Muscle of back (tissue), 11 donors: ENCODE results near the gene GATAD2A. TPM values are rescaled to one million over a fixed set of nuclear protein-coding genes. Genes with fewer than 3 reads are reported as not detected.

Source experiments
- DNase-seq, 3 donors: peaks; one replicate each; pipeline versions ENCODE4 v3.0.0 to v3.0.0-alpha.2; 2013
- polyA plus RNA-seq, 10 donors: library from polyadenylated mRNA; unstranded; fragments of 120-200 nt; gene quantifications; one replicate each; pipeline ENCODE4 v1.2.1, GENCODE V29; 2013; ENCODE audit not compliant: insufficient read length in 10 of 10

GATAD2A gene
- polyA plus RNA-seq, 10 donors: 44.1 to 57.1 (median 47.3) TPM

DNA sequence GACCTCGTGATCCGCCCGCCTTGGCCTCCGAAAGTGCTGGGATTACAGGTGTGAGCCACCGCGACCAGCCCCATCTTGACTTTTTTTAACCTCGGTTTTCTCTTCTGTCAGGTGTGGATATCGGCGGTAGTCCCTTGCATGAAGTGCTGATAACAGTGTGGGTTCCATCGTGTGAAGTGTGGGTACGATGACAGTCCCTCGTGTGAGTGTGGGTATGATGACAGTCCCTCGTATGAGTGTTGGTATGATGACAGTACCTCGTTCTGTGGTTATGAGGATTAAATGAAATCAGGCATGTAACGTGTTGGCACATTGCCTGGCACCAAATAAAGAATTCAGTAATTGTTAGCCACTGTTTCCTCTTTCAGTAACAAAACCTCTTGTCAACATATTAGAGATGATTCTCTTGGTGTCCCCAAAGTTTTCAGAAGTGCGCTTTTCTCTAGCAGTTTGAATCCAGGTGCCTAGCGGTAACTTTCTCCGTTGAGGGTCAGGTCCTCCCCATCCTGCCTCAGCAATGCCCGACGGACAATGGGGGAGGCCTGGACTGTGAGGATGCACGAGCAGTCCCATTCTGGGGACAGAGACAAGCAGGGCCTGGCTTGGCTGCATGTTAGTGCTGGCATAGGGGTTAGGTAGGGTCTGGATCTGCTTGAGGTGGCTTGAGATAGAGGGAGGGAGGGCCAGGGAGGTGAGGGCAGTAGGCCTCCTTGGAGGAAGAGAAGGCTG, 15.3 kb downstream of the GATAD2A start:
- peak in 1 of 3 donors; percentile 39 for DNase-seq

DNA sequence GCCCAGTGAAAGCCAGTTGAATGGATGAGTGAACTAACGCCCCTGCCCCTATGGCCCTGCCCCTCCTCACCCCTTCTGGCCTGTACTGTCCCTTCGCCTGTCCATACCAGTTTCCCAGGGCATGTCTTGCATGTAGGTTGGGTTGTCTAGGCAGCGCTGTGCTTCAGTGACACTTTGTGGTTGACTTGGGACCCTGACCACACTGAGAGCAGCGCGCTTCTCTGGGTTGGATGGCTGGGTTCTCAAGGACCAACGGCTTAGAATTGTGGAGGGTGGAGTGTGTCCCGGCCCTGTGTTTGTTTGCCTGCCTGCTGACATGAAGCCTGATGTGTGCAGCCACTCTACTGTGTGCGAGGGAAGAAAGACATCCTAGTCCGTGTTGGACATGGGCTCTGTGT, 15.8 kb downstream of the GATAD2A start:
- DNase-seq: no peak

DNA sequence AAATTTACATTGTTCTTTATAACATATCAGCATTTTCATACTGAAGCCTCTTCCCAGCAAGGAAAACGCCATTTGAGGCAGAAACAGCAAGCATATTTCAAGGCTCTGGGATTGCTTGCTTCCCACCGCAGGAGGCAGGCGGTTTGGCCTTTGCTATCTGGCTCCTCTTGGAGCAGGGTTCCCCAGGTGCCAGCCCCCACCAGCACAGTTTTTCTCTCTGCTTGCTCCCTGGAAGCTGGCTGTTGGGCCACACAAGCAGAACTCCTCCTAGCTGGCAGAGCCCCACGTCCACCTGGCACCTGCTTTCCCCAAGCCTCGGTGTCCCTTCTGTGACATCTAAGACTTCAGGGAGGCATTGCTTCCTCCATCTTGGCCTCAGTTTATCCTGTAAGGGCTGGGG, 16.7 kb downstream of the GATAD2A start:
- DNase-seq: no peak

DNA sequence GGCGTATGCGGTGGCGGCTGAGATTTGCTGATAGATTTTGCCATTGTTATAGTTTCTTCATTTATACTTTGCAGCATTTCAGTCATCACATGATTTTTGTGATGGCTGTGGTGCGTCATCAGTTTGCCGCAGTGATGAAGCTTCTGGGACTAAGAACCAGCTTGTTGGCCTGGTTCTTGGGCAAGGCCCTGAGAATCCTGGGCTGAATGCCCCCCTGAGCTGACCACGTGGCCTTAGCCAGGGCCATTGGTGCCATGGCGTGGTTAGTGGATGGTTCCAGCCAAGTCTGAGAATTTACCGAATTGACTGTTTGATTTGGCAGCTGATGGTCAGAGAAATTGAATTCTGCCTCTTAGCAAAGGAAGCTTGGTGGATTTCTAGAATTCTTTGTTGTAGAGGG, 17.8 kb downstream of the GATAD2A start:
- no peak for DNase-seq

DNA sequence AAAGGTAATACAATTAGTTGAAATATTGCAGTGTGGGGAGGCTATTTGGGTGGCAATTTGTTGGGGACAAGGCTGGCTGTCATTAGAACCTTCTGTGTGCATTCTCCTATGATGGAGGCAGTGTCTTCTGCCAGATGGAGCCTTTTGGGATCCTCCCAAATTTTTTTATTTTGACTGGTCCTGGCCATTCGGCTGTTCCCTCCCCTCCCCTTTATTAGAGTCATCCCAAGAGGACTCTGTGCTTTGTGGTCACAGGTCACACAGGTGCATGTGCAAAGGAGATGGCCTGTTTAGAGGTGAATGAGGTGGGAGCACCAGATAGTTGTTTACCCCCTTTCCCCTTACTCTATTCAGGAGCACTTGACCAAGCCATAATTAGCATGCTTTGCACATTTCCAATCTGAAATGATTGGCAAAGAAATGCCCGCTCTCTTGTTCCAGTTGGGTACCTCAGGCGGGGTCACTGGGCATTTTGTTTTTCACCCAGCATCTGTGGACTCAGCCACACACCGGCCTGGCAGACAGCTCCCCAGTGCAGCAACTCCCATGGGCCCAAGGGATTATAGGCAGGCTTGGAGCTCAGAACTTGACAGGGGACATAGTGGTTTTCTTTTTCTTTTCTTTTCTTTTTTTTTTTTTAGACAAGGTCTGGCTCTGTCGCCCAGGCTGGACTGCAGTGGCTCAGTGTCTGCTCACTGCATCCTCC, 19.8 kb downstream of the GATAD2A start:
- DNase-seq: no peak

- DNase-seq: no peak
Measured at GRCh38 chr19:19426216-19426615, 20.7 kb downstream of the GATAD2A start.

- DNase-seq: no peak
Measured at GRCh38 chr19:19426799-19427198, 21.3 kb downstream of the GATAD2A start.

GRCh38 chr19:19427302-19427701, 21.8 kb downstream of the GATAD2A start:
- no peak for DNase-seq

GRCh38 chr19:19427944-19428343, 22.5 kb downstream of the GATAD2A start:
- DNase-seq: no peak

- no peak for DNase-seq
Measured at GRCh38 chr19:19428746-19429145, 23.3 kb downstream of the GATAD2A start.

DNA sequence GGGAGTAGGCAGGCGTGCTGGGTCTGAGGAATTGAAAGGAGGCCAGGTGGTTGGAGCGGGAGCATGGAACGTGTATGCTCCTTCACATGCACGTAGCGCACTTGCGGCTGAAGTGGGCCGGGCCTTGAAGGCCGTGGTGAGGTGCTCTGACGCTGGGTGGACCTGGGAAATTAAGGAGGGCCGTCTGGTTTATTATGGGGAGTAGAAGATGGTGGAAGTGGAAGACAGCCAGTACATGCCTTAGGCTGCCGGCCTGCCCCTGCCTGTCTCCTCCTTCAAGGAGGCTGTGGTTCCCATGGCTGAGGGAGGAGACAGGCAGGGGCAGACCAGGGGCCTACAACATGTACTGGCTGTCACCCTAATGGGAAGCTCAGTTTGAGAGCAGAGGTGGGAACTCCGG, 23.9 kb downstream of the GATAD2A start:
- DNase-seq: no peak

DNA sequence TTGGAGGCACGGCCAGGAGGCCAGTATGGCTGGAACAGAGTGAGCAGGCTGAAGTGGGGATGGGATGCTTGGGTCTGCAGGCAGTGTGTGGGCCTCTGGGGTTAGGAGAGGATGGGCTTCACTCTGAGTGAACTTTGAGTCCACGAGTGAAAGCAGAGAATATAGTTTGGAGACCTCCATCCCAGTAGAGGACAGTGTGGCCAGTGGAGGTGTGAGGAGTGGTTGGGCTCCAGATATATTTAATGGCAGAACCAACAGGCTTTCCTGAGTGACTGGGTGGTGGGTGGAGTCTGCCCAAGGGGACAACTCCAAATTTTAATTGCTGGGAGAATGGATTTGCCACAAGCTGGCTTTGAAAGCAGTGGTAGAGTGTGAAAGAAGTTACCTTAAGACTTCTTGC, 27.3 kb downstream of the GATAD2A start:
- no peak for DNase-seq

DNA sequence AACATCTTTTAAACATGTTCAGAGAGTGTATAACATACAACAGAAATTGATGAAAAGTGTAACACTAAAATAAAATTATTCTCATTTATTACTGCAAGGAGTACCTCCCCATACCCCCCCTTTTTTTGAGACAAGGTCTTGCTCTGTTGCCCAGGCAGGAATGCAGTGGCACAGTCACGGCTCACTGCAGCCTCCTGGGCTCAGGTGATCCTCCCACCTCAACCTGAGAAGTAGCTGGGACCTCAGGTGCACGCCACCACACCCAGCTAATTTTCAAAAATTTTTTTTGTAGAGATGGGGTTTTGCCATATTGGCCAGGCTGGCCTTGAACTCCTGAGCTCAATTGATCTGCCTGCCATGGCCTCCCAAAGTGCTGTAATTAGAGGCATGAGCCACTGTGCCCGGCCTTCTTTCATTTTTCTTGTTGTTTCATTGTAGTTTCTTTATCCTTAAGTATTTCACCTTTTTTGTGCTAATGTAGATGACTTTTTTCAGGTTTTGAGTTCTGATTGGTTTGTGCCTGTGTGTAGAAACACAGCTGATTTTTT, 28.3 kb downstream of the GATAD2A start:
- DNase-seq: no peak

DNA sequence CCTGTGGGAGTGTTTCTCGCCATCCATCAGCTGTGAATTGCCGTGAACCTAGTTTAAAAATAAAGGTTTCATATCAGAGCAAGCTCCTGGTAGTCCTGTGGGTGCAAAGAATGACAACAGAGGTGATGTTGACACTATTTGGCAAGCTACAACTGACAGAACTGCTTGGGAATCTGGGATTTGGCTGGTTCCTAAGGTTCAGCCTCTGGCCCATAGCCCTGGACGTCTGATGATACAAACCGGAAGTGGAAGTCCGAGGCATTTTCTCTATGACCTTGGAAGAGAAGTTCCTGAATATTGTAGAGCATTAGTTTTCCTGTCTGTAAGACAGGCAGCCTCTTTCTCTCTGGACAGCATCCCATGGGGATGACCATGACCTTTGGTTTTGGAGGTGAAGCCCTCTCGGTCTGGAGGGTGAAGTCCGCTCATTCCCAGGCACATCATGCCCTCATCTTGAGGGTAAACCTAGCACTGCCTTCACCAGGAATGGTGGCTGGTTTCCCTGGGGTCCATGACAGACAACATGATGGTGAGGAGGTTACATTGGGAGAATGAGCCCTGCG, 29.1 kb downstream of the GATAD2A start:
- peak in 1 of 3 donors; percentile 57 for DNase-seq

GRCh38 chr19:19436137-19436691, 30.7 kb downstream of the GATAD2A start:
- DNase-seq: no peak

GRCh38 chr19:19438366-19439175, 33.1 kb downstream of the GATAD2A start:
- no peak for DNase-seq

DNA sequence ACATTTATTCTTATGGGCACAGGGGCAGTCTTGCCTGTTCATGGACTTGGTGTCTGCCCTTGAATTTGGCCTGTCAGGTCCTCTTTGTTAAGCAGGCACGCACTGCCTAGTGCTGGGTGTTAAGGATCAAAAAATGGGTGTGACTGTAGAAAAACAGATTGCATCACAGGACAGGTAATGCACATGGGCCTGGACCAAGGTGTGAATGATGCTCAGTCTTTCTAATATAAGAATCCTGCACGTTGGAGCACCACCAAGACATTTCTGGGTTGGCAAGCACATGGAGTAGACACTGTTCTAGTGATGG, 33.7 kb downstream of the GATAD2A start:
- DNase-seq: no peak

- DNase-seq: no peak
Measured at GRCh38 chr19:19443283-19443682, 37.8 kb downstream of the GATAD2A start.

GRCh38 chr19:19443902-19444680, 38.6 kb downstream of the GATAD2A start:
- no peak for DNase-seq

DNA sequence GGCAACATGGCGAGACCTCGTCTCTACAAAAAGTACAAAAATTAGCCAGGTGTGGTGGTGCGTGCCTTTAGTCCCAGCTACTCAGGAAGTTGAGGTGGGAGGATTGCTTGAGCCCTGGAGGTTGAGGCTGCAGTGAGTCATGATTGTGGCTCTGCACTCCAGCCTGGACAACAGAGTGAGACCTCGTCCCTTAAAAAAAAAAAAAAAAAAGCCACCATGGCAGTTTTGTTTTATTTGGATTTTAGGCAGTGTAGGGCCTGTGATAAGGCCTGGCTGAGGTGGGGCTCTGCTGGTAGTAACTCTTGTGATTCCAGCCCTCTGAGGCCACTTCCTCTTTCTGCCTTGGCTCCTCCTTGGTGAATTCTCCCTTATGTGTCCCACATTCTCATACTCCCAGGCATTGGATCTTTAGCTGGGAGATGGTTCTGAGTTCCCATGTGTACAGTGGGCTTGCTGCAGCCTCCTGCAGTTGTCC, 39.2 kb downstream of the GATAD2A start:
- DNase-seq: no peak

DNA sequence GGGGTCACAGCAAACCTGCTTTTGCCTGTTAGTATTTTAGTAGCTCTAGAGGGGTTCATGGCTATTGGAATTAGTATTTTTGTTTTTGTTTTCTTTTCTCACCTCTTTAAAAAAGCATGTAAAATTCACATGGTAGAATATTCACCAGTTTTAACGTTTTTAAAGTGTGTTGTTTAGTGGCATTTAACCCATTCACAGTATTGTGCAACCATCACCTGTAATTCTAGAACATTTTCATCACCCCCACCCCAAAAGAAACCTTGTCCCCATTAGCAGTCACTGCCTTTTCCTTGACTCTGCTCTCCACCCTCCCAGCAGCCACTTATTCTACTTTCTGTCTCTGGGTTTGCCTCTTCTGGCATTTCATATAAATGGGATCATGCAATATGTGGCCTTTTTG, 39.8 kb downstream of the GATAD2A start:
- no peak for DNase-seq
